HepG2 (cell line): ENCODE measurements around the gene SOHLH2. TPM values are rescaled to one million over a fixed set of nuclear protein-coding genes. Genes with fewer than 3 reads are reported as not detected.

Experiments
- ATAC-seq: fragments of 200-7000 bp; cut with Tn5 transposase; 3 replicates; pipeline ENCODE4 v1.9.1; 2020; ENCODE audit warnings: mild to moderate bottlenecking, moderate library complexity
- BruUV-seq: library from RNA; stranded (reverse); fragments of 400-500 nt; replicated peaks from 2 replicates; lab custom pipeline; 2021; lab: Mats Ljungman, UMichigan
- CTCF ChIA-PET: fragments of 300-600 bp; formaldehyde crosslinking; extraction: SDS; loops from one replicate; lab custom pipeline; 2021; ENCODE audit warnings: low total read pairs, inconsistent platforms, low intra/inter-chr PET ratio; lab: Yijun Ruan, JAX
- POLR2A ChIA-PET: fragments of 350-600 bp; sonication (Branson Sonifier 250); formaldehyde crosslinking; loops from one replicate; lab custom pipeline; 2020; ENCODE audit warnings: antibody characterized with exemption, inconsistent platforms; lab: Yijun Ruan, JAX
- DNase-seq: peaks from one replicate; pipeline ENCODE4 v3.0.0-alpha.2; 2015; ENCODE audit warnings: low spot score
- FAIRE-seq: peaks from 3 replicates; lab custom pipeline; 2011; peaks lifted over from hg19 to GRCh38; lab: Jason Lieb, UNC
- H2AFZ ChIP-seq: one replicate; pipeline ENCODE4 v1.6.1; 2011; ENCODE audit warnings: low read length, inconsistent platforms
- H3K27ac ChIP-seq: fragments of 300-600 bp; 3 replicates; pipeline ENCODE4 v1.8.0; 2011; ENCODE audit warnings: mixed run types, mild to moderate bottlenecking, mixed read lengths, low read length, inconsistent platforms; ENCODE audit not compliant: insufficient read depth; ENCODE audit errors: extremely low read length
- H3K27me3 ChIP-seq, 2 experiments: fragments of 200-600 bp in 1 of 2; 2 replicates in 1 of 2; 3 replicates in 1 of 2; pipeline versions ENCODE4 v1.6.0 to v1.8.0; 2011; ENCODE audit warnings: low read length in 2 of 2, mild to moderate bottlenecking in 2 of 2, moderate library complexity in 2 of 2, inconsistent platforms in 1 of 2; ENCODE audit not compliant: insufficient read depth in 2 of 2, control insufficient read depth in 1 of 2
- H3K36me3 ChIP-seq, 2 experiments: fragments of 200-600 bp in 1 of 2; replicated peaks in 1 of 2; 2 replicates in 1 of 2; 3 replicates in 1 of 2; pipeline versions ENCODE4 v1.5.1 to v1.8.0; 2011; ENCODE audit warnings: low read length in 2 of 2, inconsistent platforms in 1 of 2; ENCODE audit not compliant: insufficient read depth in 2 of 2, control insufficient read depth in 1 of 2
- H3K4me1 ChIP-seq: 2 replicates; pipeline ENCODE4 v1.5.1; 2012; ENCODE audit warnings: low read length, inconsistent platforms; ENCODE audit not compliant: insufficient read depth
- H3K4me2 ChIP-seq: 2 replicates; pipeline ENCODE4 v1.6.0; 2011; ENCODE audit warnings: low read depth, low read length, inconsistent platforms
- H3K4me3 ChIP-seq, 3 experiments: fragments of 200-600 bp in 1 of 3; sonication (generic), shearing (Covaris generic) in 1 of 3; replicated peaks in 1 of 3; 2 replicates each; pipeline ENCODE4 v1.5.1; 2011 to 2016; ENCODE audit warnings: low read length in 3 of 3, inconsistent platforms in 2 of 3, low read depth in 2 of 3, mild to moderate bottlenecking in 2 of 3, control low read depth in 1 of 3, mixed read lengths in 1 of 3; ENCODE audit not compliant: insufficient read depth in 1 of 3
- H3K79me2 ChIP-seq: one replicate; pipeline ENCODE4 v1.6.1; 2011; ENCODE audit warnings: low read length, inconsistent platforms; ENCODE audit not compliant: insufficient read depth
- H3K9ac ChIP-seq: 2 replicates; pipeline ENCODE4 v1.6.0; 2011; ENCODE audit warnings: mild to moderate bottlenecking, low read depth, low read length, inconsistent platforms; ENCODE audit not compliant: insufficient read depth
- H3K9me3 ChIP-seq: 2 replicates; pipeline ENCODE4 v1.5.1; 2012; ENCODE audit warnings: mild to moderate bottlenecking, low read length
- H4K20me1 ChIP-seq: 2 replicates; pipeline ENCODE4 v1.6.0; 2011; ENCODE audit warnings: inconsistent platforms, mild to moderate bottlenecking, low read length, moderate library complexity; ENCODE audit not compliant: insufficient read depth
- CENPX ChIP-seq: sonication (generic); formaldehyde crosslinking; IDR thresholded peaks from 2 replicates; pipeline ENCODE4 v1.9.0; 2021; ENCODE audit warnings: mild to moderate bottlenecking, missing genetic modification reagents, moderate library complexity
- FOXO1 ChIP-seq: sonication (generic); formaldehyde crosslinking; IDR thresholded peaks from 2 replicates; pipeline ENCODE4 v1.4.0; 2020; ENCODE audit warnings: missing genetic modification reagents
- GRHL1 ChIP-seq: sonication (generic); formaldehyde crosslinking; conservative IDR thresholded peaks from 2 replicates; pipeline ENCODE4 v1.8.0; 2022; ENCODE audit warnings: missing genetic modification reagents
- MIER2 ChIP-seq: IDR thresholded peaks from 2 replicates; pipeline ENCODE4 v1.6.1; 2016; ENCODE audit warnings: missing biosample characterization, missing genetic modification reagents
- NBN ChIP-seq: fragments of 450-650 bp; conservative IDR thresholded peaks from 2 replicates; pipeline ENCODE4 v1.6.1; 2017
- NFYB ChIP-seq: sonication (generic); formaldehyde crosslinking; IDR thresholded peaks from 2 replicates; pipeline ENCODE4 v1.4.0; 2020; ENCODE audit warnings: missing genetic modification reagents
- RNF219 ChIP-seq: sonication (generic); formaldehyde crosslinking; IDR thresholded peaks from 2 replicates; pipeline ENCODE4 v1.5.0; 2020; ENCODE audit warnings: mild to moderate bottlenecking, missing genetic modification reagents
- RORA ChIP-seq: sonication (generic); formaldehyde crosslinking; IDR thresholded peaks from 2 replicates; pipeline ENCODE4 v1.5.0; 2020; ENCODE audit warnings: mild to moderate bottlenecking, missing genetic modification reagents, moderate library complexity
- ZBTB10 ChIP-seq: sonication (generic); formaldehyde crosslinking; IDR thresholded peaks from 2 replicates; pipeline ENCODE4 v1.4.0; 2020; ENCODE audit warnings: missing genetic modification reagents, borderline replicate concordance
- ZBTB3 ChIP-seq: sonication (generic); formaldehyde crosslinking; IDR thresholded peaks from 2 replicates; pipeline ENCODE4 v1.4.0; 2020; ENCODE audit warnings: low read depth, mild to moderate bottlenecking, moderate library complexity, missing genetic modification reagents, borderline replicate concordance
- ZBTB46 ChIP-seq: sonication (generic); formaldehyde crosslinking; IDR thresholded peaks from 2 replicates; pipeline ENCODE4 v1.4.0; 2020; ENCODE audit warnings: mild to moderate bottlenecking, missing genetic modification reagents, borderline replicate concordance
- ZNF224 ChIP-seq: sonication (generic); formaldehyde crosslinking; IDR thresholded peaks from 2 replicates; pipeline ENCODE4 v1.5.0; 2020; ENCODE audit warnings: mild to moderate bottlenecking, missing genetic modification reagents
- ZNF230 ChIP-seq: sonication (generic); formaldehyde crosslinking; IDR thresholded peaks from 2 replicates; pipeline ENCODE4 v1.4.0; 2020; ENCODE audit warnings: mild to moderate bottlenecking, missing genetic modification reagents
- ZNF431 ChIP-seq: sonication (generic); formaldehyde crosslinking; IDR thresholded peaks from 2 replicates; pipeline ENCODE4 v1.9.0; 2022; ENCODE audit warnings: missing genetic modification reagents, low read depth, mild to moderate bottlenecking, borderline replicate concordance
- ZNF629 ChIP-seq: sonication (generic); formaldehyde crosslinking; conservative IDR thresholded peaks from 2 replicates; pipeline ENCODE4 v1.5.0; 2020; ENCODE audit warnings: missing genetic modification reagents
- WGBS: methylation state at CpG from one replicate; pipeline ENCODE4 v1.1.6; 2017; ENCODE audit warnings: low lambda C conversion rate; 5-methylcytosine and 5-hydroxymethylcytosine counted together
- in situ Hi-C: cut with HindIII; loops from 2 replicates; pipeline ENCODE4 v1.10.0; 2017; ENCODE audit warnings: low pct_unique_long_range_greater_than_20kb; ENCODE audit not compliant: extremely low pct_ligation_motif_present
- intact Hi-C: fragments of 100-400 bp; cut with micrococcal nuclease; formaldehyde crosslinking; loops from one replicate; pipeline ENCODE4 v1.10.0; 2022; ENCODE audit not compliant: unreplicated experiment
- polyA plus RNA-seq, 8 experiments: library from polyadenylated mRNA; depleted of rRNA in 3 of 8; stranded (reverse) in 7 of 8; unstranded in 1 of 8; fragments of >200 nt; fragmentation: Illumina TruSeq in 4 of 8; extraction: Trizol in 4 of 8; gene quantifications; 2 replicates each; pipeline versions ENCODE4 v1.2.1 to v1.2.3, GENCODE V29; 2011 to 2016; ENCODE audit warnings: low read depth in 4 of 8, missing spikeins in 1 of 8, mixed read lengths in 1 of 8; ENCODE audit not compliant: insufficient read depth in 1 of 8
- total RNA-seq, 5 experiments: library from RNA; depleted of rRNA; stranded (reverse); fragments of >200 nt; fragmentation: Illumina TruSeq; extraction: Trizol; gene quantifications; 2 replicates each; pipeline ENCODE4 v1.2.3, GENCODE V29; 2016; ENCODE audit warnings: low read depth in 1 of 5

Gene SOHLH2
- total and polyA plus RNA-seq, 2 of the 13 experiments (the other 11 are each of a cell fraction or from before 2014, with no cell fraction given) = not detected

GRCh38 chr13:36192166-36192565 is 22.2 kb downstream of the SOHLH2 start:
- DNase-seq = no peak
- CTCF ChIA-PET = no interaction called here
- no peak for TF ChIP-seq MIER2 (CRISPR knock-in tag)
- no peak for TF ChIP-seq ZNF431 (CRISPR knock-in tag)
- TF ChIP-seq FOXO1 (CRISPR knock-in tag) = no peak
- TF ChIP-seq ZNF230 (CRISPR knock-in tag) = no peak
- no peak for TF ChIP-seq ZNF224 (CRISPR knock-in tag)
- TF ChIP-seq ZBTB46 (CRISPR knock-in tag) = no peak
- TF ChIP-seq RORA (CRISPR knock-in tag) = no peak
- no peak for TF ChIP-seq ZBTB3 (CRISPR knock-in tag)
- no peak for TF ChIP-seq NBN
- TF ChIP-seq ZBTB10 = no peak
- no peak for TF ChIP-seq RNF219
- no peak for TF ChIP-seq CENPX (CRISPR knock-in tag)
- TF ChIP-seq NFYB (CRISPR knock-in tag) = no peak
- TF ChIP-seq ZNF629 = no peak
- TF ChIP-seq GRHL1 = no peak
- no peaks in the 10 kb centered on the region for H4K20me1 ChIP-seq
- H3K27ac ChIP-seq = no peak overlapping the region
- no peaks in the 10 kb centered on the region for H3K79me2 ChIP-seq
- H3K36me3 ChIP-seq = no peaks in the 10 kb centered on the region
- no peak for ATAC-seq
- no peaks in the 10 kb centered on the region; a peak in 1 of 5 replicates for H3K27me3 ChIP-seq
- no peak for FAIRE-seq
- no peak overlapping the region for H3K9ac ChIP-seq
- H3K9me3 ChIP-seq = no peaks in the 10 kb centered on the region
- no peak overlapping the region for H2AFZ ChIP-seq
- under 1% methylated on average over 6 of the region's 6 CpGs for WGBS
- no peaks in the 10 kb centered on the region for H3K4me1 ChIP-seq
- in situ Hi-C loops = no loop called here
- H3K4me3 ChIP-seq = no peak overlapping the region
- BruUV-seq = no TSS peak
- no peak overlapping the region for H3K4me2 ChIP-seq
- POLR2A ChIA-PET = no interaction called here
- intact Hi-C loops = no loop called here
